Keratinocyte (primary cell): Measurements from ENCODE around the gene SH3GL3. TPM values are rescaled to one million over a fixed set of nuclear protein-coding genes. Genes with fewer than 3 reads are reported as not detected.

Source experiments
- DNase-seq: peaks from one replicate; pipeline ENCODE4 v3.0.0-alpha.2; 2011; ENCODE audit warnings: low read depth, missing footprints, low spot score
- FAIRE-seq: peaks from 2 replicates; lab custom pipeline; 2011; peaks lifted over from hg19 to GRCh38; lab: Jason Lieb, UNC
- H2AFZ ChIP-seq: 2 replicates; pipeline ENCODE4 v1.6.0; 2012; ENCODE audit warnings: low read length, control low read depth, inconsistent platforms; ENCODE audit not compliant: control insufficient read depth
- H3K27ac ChIP-seq: 2 replicates; pipeline ENCODE4 v1.5.1; 2011; ENCODE audit warnings: low read length; ENCODE audit not compliant: control insufficient read depth, insufficient read depth
- H3K27me3 ChIP-seq: 3 replicates; pipeline ENCODE4 v1.6.0; 2011; ENCODE audit warnings: low read length; ENCODE audit not compliant: control insufficient read depth, insufficient read depth; ENCODE audit errors: extremely low read depth
- H3K36me3 ChIP-seq, 2 experiments: 2 replicates in 1 of 2; 3 replicates in 1 of 2; pipeline ENCODE4 v1.5.1; 2011; ENCODE audit warnings: low read length in 2 of 2, mild to moderate bottlenecking in 1 of 2; ENCODE audit not compliant: control insufficient read depth in 2 of 2, insufficient read depth in 2 of 2; ENCODE audit errors: extremely low read depth in 1 of 2
- H3K4me1 ChIP-seq: 3 replicates; pipeline ENCODE4 v1.5.1; 2011; ENCODE audit warnings: low read length; ENCODE audit not compliant: control insufficient read depth, insufficient read depth; ENCODE audit errors: extremely low read depth
- H3K4me2 ChIP-seq: 3 replicates; pipeline ENCODE4 v1.6.0; 2011; ENCODE audit warnings: low read depth, low read length; ENCODE audit not compliant: control insufficient read depth, insufficient read depth; ENCODE audit errors: extremely low read depth
- H3K4me3 ChIP-seq, 3 experiments: fragments of 200-600 bp in 1 of 3; sonication (generic) in 1 of 3; 2 replicates in 2 of 3; 3 replicates in 1 of 3; pipeline ENCODE4 v1.5.1; 2011 to 2016; ENCODE audit warnings: low read length in 3 of 3, mild to moderate bottlenecking in 3 of 3, control low read depth in 2 of 3, inconsistent platforms in 1 of 3, low read depth in 1 of 3, mixed read lengths in 1 of 3, mixed run types in 1 of 3, moderate library complexity in 1 of 3; ENCODE audit not compliant: control insufficient read depth in 2 of 3, insufficient read depth in 2 of 3; ENCODE audit errors: extremely low read depth in 1 of 3
- H3K79me2 ChIP-seq: 2 replicates; pipeline ENCODE4 v1.6.0; 2012; ENCODE audit warnings: low read length; ENCODE audit not compliant: control insufficient read depth, insufficient read depth
- H3K9ac ChIP-seq: 3 replicates; pipeline ENCODE4 v1.6.0; 2011; ENCODE audit warnings: low read length; ENCODE audit not compliant: control insufficient read depth, insufficient read depth; ENCODE audit errors: extremely low read depth
- H3K9me1 ChIP-seq: 3 replicates; pipeline ENCODE4 v1.6.0; 2011; ENCODE audit warnings: low read length; ENCODE audit not compliant: control insufficient read depth, insufficient read depth; ENCODE audit errors: extremely low read depth
- H3K9me3 ChIP-seq: 2 replicates; pipeline ENCODE4 v1.5.1; 2012; ENCODE audit warnings: low read depth, low read length; ENCODE audit not compliant: control insufficient read depth
- H4K20me1 ChIP-seq: 3 replicates; pipeline ENCODE4 v1.6.0; 2011; ENCODE audit warnings: low read length; ENCODE audit not compliant: control insufficient read depth, insufficient read depth; ENCODE audit errors: extremely low read depth
- CTCF ChIP-seq, 3 experiments: IDR thresholded peaks in 1 of 3; conservative IDR thresholded peaks in 1 of 3; optimal IDR thresholded peaks in 1 of 3; 2 replicates in 2 of 3; 3 replicates in 1 of 3; pipeline versions ENCODE3 to v1.5.1; 2011; ENCODE audit warnings: low read length in 3 of 3, mild to moderate bottlenecking in 3 of 3, moderate library complexity in 2 of 3, control low read depth in 1 of 3, inconsistent platforms in 1 of 3; ENCODE audit not compliant: insufficient read depth in 2 of 3; ENCODE audit errors: extremely low read depth in 1 of 3
- EZH2 ChIP-seq: IDR thresholded peaks from one replicate; pipeline ENCODE4 v1.6.1; 2012; ENCODE audit warnings: inconsistent platforms, mild to moderate bottlenecking, low read length, moderate library complexity
- dilution Hi-C: fragments of 300-500 bp; cut with MboI; formaldehyde crosslinking; loops from one replicate; pipeline ENCODE4 v1.7.0; 2020; ENCODE audit warnings: low sequenced_read_pairs; ENCODE audit not compliant: extremely low pct_ligation_motif_present
- polyA plus RNA-seq, 5 experiments: library from polyadenylated mRNA; depleted of rRNA in 3 of 5; stranded (reverse) in 3 of 5; stranded (forward) in 1 of 5; unstranded in 1 of 5; fragments of >200 nt; gene quantifications; 1 replicate in 1 of 5; 2 replicates in 3 of 5; 3 replicates in 1 of 5; pipeline versions ENCODE4 v1.2.1 to v1.2.3, GENCODE V29; 2011 to 2012; ENCODE audit warnings: missing spikeins in 2 of 5, low read depth in 1 of 5, low replicate concordance in 1 of 5

Gene SH3GL3
- polyA plus RNA-seq, 1 donor (not counting 4 experiments of a cell fraction or from before 2014, with no cell fraction given), result 0.20 TPM

GRCh38 chr15:83422541-83422940, 24.6 kb upstream of the SH3GL3 start:
- dilution Hi-C loops, result no loop called here
- DNase-seq (no peak), FAIRE-seq (no peak)
- H3K9ac ChIP-seq, result no peak overlapping the region
- no peaks in the 10 kb centered on the region for H3K79me2 ChIP-seq
- no peaks in the 10 kb centered on the region for H3K9me1 ChIP-seq
- H3K36me3 ChIP-seq, result no peaks in the 10 kb centered on the region
- no peaks in the 10 kb centered on the region for H3K9me3 ChIP-seq
- H3K4me3 ChIP-seq, result no peak overlapping the region
- H3K4me2 ChIP-seq, result no peak overlapping the region
- H2AFZ ChIP-seq, result no peak overlapping the region
- H3K27me3 ChIP-seq, result no peaks in the 10 kb centered on the region
- TF ChIP-seq CTCF (optimal IDR thresholded peaks at IDR 0.05 in 1 of 3, IDR thresholded peaks at IDR 0.05 in 1 of 3, conservative IDR thresholded peaks at IDR 0.05 in 1 of 3; ENCODE audit: extremely low read depth in 1 of 3, insufficient read depth in 2 of 3, low read length in 3 of 3), result no peak
- TF ChIP-seq EZH2, result no peak
- H3K27ac ChIP-seq, result no peak overlapping the region
- H4K20me1 ChIP-seq, result no peaks in the 10 kb centered on the region
- no peaks in the 10 kb centered on the region for H3K4me1 ChIP-seq

GRCh38 chr15:83424101-83424500, 23.0 kb upstream of the SH3GL3 start:
- no peaks in the 10 kb centered on the region for H3K27me3 ChIP-seq
- H3K79me2 ChIP-seq, result no peaks in the 10 kb centered on the region
- no peaks in the 10 kb centered on the region for H3K9me1 ChIP-seq
- H3K4me2 ChIP-seq, result no peak overlapping the region
- dilution Hi-C loops, result no loop called here
- H4K20me1 ChIP-seq, result no peaks in the 10 kb centered on the region
- no peak overlapping the region for H3K9ac ChIP-seq
- H3K4me3 ChIP-seq, result no peak overlapping the region
- TF ChIP-seq EZH2 (no peak), CTCF (optimal IDR thresholded peaks at IDR 0.05 in 1 of 3, IDR thresholded peaks at IDR 0.05 in 1 of 3, conservative IDR thresholded peaks at IDR 0.05 in 1 of 3; ENCODE audit: extremely low read depth in 1 of 3, insufficient read depth in 2 of 3, low read length in 3 of 3) (no peak)
- no peaks in the 10 kb centered on the region for H3K4me1 ChIP-seq
- H3K9me3 ChIP-seq, result no peaks in the 10 kb centered on the region
- FAIRE-seq, result no peak
- no peak overlapping the region for H3K27ac ChIP-seq
- H3K36me3 ChIP-seq, result no peaks in the 10 kb centered on the region
- H2AFZ ChIP-seq, result no peak overlapping the region
- DNase-seq, result no peak
